Measurements from ENCODE around the gene ABLIM1.

ABLIM1 gene

GRCh38 chr10:114513381-114513792, 144.7 kb downstream of the ABLIM1 start:
- Histone ChIP-seq H3K27me3 (ENCODE audit: insufficient read depth, low read depth, severe bottlenecking) (no peaks in the 10 kb centered on the region), H3K9me3 (ENCODE audit: severe bottlenecking) (no peaks in the 10 kb centered on the region), H3K36me3 (no peaks in the 10 kb centered on the region), H3K4me3 (ENCODE audit: low read depth, low read length) (no peak overlapping the region), H3K27ac (no peak overlapping the region)
- no peak for DNase-seq
- TF ChIP-seq CTCF (IDR thresholded peaks at IDR 0.05; ENCODE audit: low read depth, low read length): no peak

GRCh38 chr10:114511881-114512280, 146.2 kb downstream of the ABLIM1 start:
- H3K9me3 ChIP-seq (ENCODE audit: severe bottlenecking): no peaks in the 10 kb centered on the region
- no peak for TF ChIP-seq CTCF (IDR thresholded peaks at IDR 0.05; ENCODE audit: low read depth, low read length)
- DNase-seq: no peak
- H3K27ac ChIP-seq: no peak overlapping the region
- no peaks in the 10 kb centered on the region for H3K36me3 ChIP-seq
- H3K27me3 ChIP-seq (ENCODE audit: insufficient read depth, low read depth, severe bottlenecking): no peaks in the 10 kb centered on the region
- H3K4me3 ChIP-seq (ENCODE audit: low read depth, low read length): no peak overlapping the region

GRCh38 chr10:114508376-114508775, 149.7 kb downstream of the ABLIM1 start:
- H3K36me3 ChIP-seq: no peaks in the 10 kb centered on the region
- no peak for DNase-seq
- no peaks in the 10 kb centered on the region for H3K9me3 ChIP-seq (ENCODE audit: severe bottlenecking)
- no peak overlapping the region for H3K4me3 ChIP-seq (ENCODE audit: low read depth, low read length)
- no peak overlapping the region for H3K27ac ChIP-seq
- no peak for TF ChIP-seq CTCF (IDR thresholded peaks at IDR 0.05; ENCODE audit: low read depth, low read length)
- H3K27me3 ChIP-seq (ENCODE audit: insufficient read depth, low read depth, severe bottlenecking): no peaks in the 10 kb centered on the region

GRCh38 chr10:114507449-114507848, 150.6 kb downstream of the ABLIM1 start:
- Histone ChIP-seq H3K36me3 (no peaks in the 10 kb centered on the region), H3K27me3 (ENCODE audit: insufficient read depth, low read depth, severe bottlenecking) (no peaks in the 10 kb centered on the region), H3K4me3 (ENCODE audit: low read depth, low read length) (no peak overlapping the region), H3K27ac (no peak overlapping the region), H3K9me3 (ENCODE audit: severe bottlenecking) (no peaks in the 10 kb centered on the region)
- no peak for TF ChIP-seq CTCF (IDR thresholded peaks at IDR 0.05; ENCODE audit: low read depth, low read length)
- DNase-seq: no peak

GRCh38 chr10:114506871-114507385, 151.1 kb downstream of the ABLIM1 start:
- Histone ChIP-seq H3K4me3 (ENCODE audit: low read depth, low read length) (no peak overlapping the region), H3K9me3 (ENCODE audit: severe bottlenecking) (no peaks in the 10 kb centered on the region), H3K36me3 (no peaks in the 10 kb centered on the region), H3K27me3 (ENCODE audit: insufficient read depth, low read depth, severe bottlenecking) (no peaks in the 10 kb centered on the region), H3K27ac (no peak overlapping the region)
- DNase-seq: no peak
- TF ChIP-seq CTCF (IDR thresholded peaks at IDR 0.05; ENCODE audit: low read depth, low read length): no peak
